Measurements from ENCODE around the gene POU3F1. TPM values are rescaled to one million over a fixed set of nuclear protein-coding genes. Genes with fewer than 3 reads are reported as not detected.

POU3F1 gene
- total RNA-seq, 1 experiment from 2014 or later, result not detected

- Histone ChIP-seq H3K9ac (ENCODE audit: low read length) (no peak overlapping the region), H3K79me2 (ENCODE audit: low read length) (no peaks in the 10 kb centered on the region), H3F3A (ENCODE audit: low read length, unreplicated experiment) (no peaks in the 10 kb centered on the region), H3K4me1 (ENCODE audit: insufficient read depth, low read length) (no peaks in the 10 kb centered on the region), H3K9me2 (replicated peaks; ENCODE audit: low read length) (no peaks in the 10 kb centered on the region), H2AFZ (ENCODE audit: low read length) (no peak overlapping the region), H3K4me3 (ENCODE audit: low read length) (no peak overlapping the region), H3K4me2 (ENCODE audit: low read length) (no peak overlapping the region), H4K20me1 (ENCODE audit: low read length) (no peaks in the 10 kb centered on the region), H3K27me3 (ENCODE audit: low read length) (peaks cover 51% of the 10 kb centered on the region), H3K27ac (ENCODE audit: low read length) (no peak overlapping the region), H3K36me3 (ENCODE audit: low read depth, low read length) (no peaks in the 10 kb centered on the region), H3K9me3 (ENCODE audit: low read length) (no peaks in the 10 kb centered on the region)
- ChIA-PET CTCF (no interaction called here), POLR2A (ENCODE audit: unreplicated experiment) (no interaction called here)
- no peak for DNase-seq
- BruUV-seq (replicated peaks), result no TSS peak
- no peak for TF ChIP-seq EZH2 (IDR thresholded peaks at IDR 0.05; ENCODE audit: low read length, unreplicated experiment)
- no peak for TF ChIP-seq EZH2phosphoT487 (IDR thresholded peaks at IDR 0.05; ENCODE audit: borderline replicate concordance, low read length)
- TF ChIP-seq, protein P1, sequence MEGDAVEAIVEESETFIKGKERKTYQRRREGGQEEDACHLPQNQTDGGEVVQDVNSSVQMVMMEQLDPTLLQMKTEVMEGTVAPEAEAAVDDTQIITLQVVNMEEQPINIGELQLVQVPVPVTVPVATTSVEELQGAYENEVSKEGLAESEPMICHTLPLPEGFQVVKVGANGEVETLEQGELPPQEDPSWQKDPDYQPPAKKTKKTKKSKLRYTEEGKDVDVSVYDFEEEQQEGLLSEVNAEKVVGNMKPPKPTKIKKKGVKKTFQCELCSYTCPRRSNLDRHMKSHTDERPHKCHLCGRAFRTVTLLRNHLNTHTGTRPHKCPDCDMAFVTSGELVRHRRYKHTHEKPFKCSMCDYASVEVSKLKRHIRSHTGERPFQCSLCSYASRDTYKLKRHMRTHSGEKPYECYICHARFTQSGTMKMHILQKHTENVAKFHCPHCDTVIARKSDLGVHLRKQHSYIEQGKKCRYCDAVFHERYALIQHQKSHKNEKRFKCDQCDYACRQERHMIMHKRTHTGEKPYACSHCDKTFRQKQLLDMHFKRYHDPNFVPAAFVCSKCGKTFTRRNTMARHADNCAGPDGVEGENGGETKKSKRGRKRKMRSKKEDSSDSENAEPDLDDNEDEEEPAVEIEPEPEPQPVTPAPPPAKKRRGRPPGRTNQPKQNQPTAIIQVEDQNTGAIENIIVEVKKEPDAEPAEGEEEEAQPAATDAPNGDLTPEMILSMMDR (conservative IDR thresholded peaks at IDR 0.05; ENCODE audit: low read depth, low read length), result no peak
- intact Hi-C loops (cut with micrococcal nuclease), result no loop called here
- ATAC-seq, result no peak
Measured at GRCh38 chr1:38089712-38090360, 43.2 kb upstream of the POU3F1 start.

- no peaks in the 10 kb centered on the region for H3K9me3 ChIP-seq (ENCODE audit: low read length)
- no peak overlapping the region for H3K27ac ChIP-seq (ENCODE audit: low read length)
- H3K9me2 ChIP-seq (replicated peaks; ENCODE audit: low read length), result no peaks in the 10 kb centered on the region
- intact Hi-C loops (cut with micrococcal nuclease), result no loop called here
- H3K79me2 ChIP-seq (ENCODE audit: low read length), result no peaks in the 10 kb centered on the region
- no peak overlapping the region for H2AFZ ChIP-seq (ENCODE audit: low read length)
- ATAC-seq (no peak), DNase-seq (no peak)
- H3K4me1 ChIP-seq (ENCODE audit: insufficient read depth, low read length), result no peaks in the 10 kb centered on the region
- H4K20me1 ChIP-seq (ENCODE audit: low read length), result no peaks in the 10 kb centered on the region
- no peak overlapping the region for H3K4me2 ChIP-seq (ENCODE audit: low read length)
- ChIA-PET CTCF (no interaction called here), POLR2A (ENCODE audit: unreplicated experiment) (no interaction called here)
- no peak overlapping the region for H3K9ac ChIP-seq (ENCODE audit: low read length)
- H3K27me3 ChIP-seq (ENCODE audit: low read length), result peaks cover 43% of the 10 kb centered on the region
- no peaks in the 10 kb centered on the region for H3K36me3 ChIP-seq (ENCODE audit: low read depth, low read length)
- TF ChIP-seq EZH2phosphoT487 (IDR thresholded peaks at IDR 0.05; ENCODE audit: borderline replicate concordance, low read length) (no peak), EZH2 (IDR thresholded peaks at IDR 0.05; ENCODE audit: low read length, unreplicated experiment) (no peak)
- TF ChIP-seq, protein P1 (conservative IDR thresholded peaks at IDR 0.05; ENCODE audit: low read depth, low read length), result no peak
- BruUV-seq (replicated peaks), result no TSS peak
- H3F3A ChIP-seq (ENCODE audit: low read length, unreplicated experiment), result no peaks in the 10 kb centered on the region
- H3K4me3 ChIP-seq (ENCODE audit: low read length), result no peak overlapping the region
Measured at GRCh38 chr1:38088791-38089190, 42.2 kb upstream of the POU3F1 start.

DNA sequence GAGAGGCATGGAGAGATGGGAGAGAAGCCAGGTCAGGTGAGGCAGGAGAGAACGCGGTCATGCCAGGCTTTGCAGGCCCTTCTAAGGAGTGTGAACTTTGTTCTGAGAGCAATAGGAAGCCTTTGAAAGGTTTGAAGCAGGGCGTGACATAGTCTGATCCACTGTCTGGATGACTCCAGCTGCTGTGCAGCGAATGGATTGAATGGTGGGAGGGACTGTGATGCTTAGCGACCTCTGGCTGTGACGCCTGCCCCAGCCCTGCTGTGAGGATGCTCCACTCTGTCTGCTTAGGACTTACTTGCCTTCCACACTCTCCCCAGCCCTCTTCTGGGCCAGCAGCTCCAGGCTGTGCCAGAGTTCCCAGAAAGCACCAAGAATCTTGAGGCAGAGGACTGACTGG lies 41.8 kb upstream of the POU3F1 start:
- Histone ChIP-seq H2AFZ (ENCODE audit: low read length) (no peak overlapping the region), H3K9me2 (replicated peaks; ENCODE audit: low read length) (no peaks in the 10 kb centered on the region), H3F3A (ENCODE audit: low read length, unreplicated experiment) (no peaks in the 10 kb centered on the region), H3K4me3 (ENCODE audit: low read length) (no peak overlapping the region), H3K9ac (ENCODE audit: low read length) (no peak overlapping the region), H3K27ac (ENCODE audit: low read length) (no peak overlapping the region), H3K79me2 (ENCODE audit: low read length) (no peaks in the 10 kb centered on the region), H3K9me3 (ENCODE audit: low read length) (no peaks in the 10 kb centered on the region), H3K4me2 (ENCODE audit: low read length) (no peak overlapping the region), H3K4me1 (ENCODE audit: insufficient read depth, low read length) (no peaks in the 10 kb centered on the region), H3K36me3 (ENCODE audit: low read depth, low read length) (no peaks in the 10 kb centered on the region), H4K20me1 (ENCODE audit: low read length) (no peaks in the 10 kb centered on the region), H3K27me3 (ENCODE audit: low read length) (peaks cover 40% of the 10 kb centered on the region)
- POLR2A ChIA-PET (ENCODE audit: unreplicated experiment), result no interaction called here
- BruUV-seq (replicated peaks), result no TSS peak
- TF ChIP-seq EZH2phosphoT487 (IDR thresholded peaks at IDR 0.05; ENCODE audit: borderline replicate concordance, low read length), result no peak
- TF ChIP-seq, protein P1 (conservative IDR thresholded peaks at IDR 0.05; ENCODE audit: low read depth, low read length), result no peak
- no peak for TF ChIP-seq EZH2 (IDR thresholded peaks at IDR 0.05; ENCODE audit: low read length, unreplicated experiment)
- ATAC-seq (peak; percentile 27; the same call in 1 of the 2 replicates), DNase-seq (no peak)
- intact Hi-C loops (cut with micrococcal nuclease), result no loop called here
- CTCF ChIA-PET, result no interaction called here
